ENCODE data around the gene NEDD4L. TPM values are rescaled to one million over a fixed set of nuclear protein-coding genes. Genes with fewer than 3 reads are reported as not detected.
A peak's percentile ranks its signal among the peaks of the same experiment; 100 is the strongest.

The NEDD4L gene
- total and polyA plus RNA-seq, 8 donors = 45.0 to 113 (median 66.4) TPM

DNA sequence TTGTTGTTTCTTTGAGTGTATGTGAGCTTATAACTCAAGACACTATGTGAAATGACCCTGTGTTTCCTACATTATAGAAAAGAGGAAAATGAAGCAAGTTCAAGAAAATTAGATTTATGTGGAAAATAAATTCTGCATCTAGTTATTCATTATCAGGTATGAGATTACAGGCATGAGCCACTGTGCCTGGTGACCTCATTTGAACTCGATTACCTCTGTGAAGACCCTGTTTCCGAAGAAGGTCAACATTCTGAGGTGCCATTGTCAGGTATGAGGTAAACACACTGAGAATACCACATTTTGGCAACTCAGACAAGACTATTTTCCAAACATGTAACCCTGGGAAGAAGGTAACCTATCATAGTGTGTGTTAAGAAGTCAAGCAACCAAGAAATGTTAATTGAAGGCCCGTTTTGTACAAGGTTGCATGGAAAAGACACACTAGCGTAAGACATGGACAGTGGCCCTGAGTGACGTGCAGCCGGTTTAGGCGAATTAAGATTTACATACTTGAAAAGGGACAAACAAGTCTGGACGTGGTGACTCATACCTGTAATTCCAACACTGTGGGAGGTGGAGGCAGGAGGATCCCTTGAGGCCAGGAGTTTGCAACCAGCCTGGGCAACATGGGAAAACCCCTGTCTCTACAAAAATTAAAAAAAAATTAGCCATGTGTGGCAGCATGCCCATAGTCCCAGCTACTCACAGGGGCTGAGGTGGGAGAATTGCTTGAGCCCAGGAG is 186.6 kb downstream of the NEDD4L start:
- peak; percentile 51 to 72 (median 56) for ATAC-seq

DNA sequence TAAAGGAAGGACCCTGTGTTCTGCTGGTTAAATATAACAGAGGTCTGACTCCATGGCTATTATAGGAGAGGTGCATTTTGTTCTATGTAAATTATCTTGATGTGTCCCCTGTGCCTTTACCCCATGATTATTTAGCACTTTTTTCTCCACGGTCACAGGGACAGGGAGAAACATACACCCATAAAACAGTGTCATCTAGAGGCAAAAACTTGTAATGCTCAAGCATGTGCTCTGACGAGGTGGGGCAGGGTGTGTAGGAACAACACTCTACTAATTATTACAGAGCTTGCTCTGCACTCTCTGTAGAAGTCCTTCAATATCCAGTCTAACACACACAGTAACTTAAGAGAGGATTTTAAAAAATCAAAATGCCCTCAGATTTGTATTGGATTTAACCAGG is 187.9 kb downstream of the NEDD4L start:
- FAIRE-seq (no peak), ATAC-seq (peak; percentile 62 to 84 (median 82)), DNase-seq (peak in 1 of 6 donors; percentile 18)
- 16% methylated on average over 2 of the region's 2 CpGs for WGBS, 2 donors
- H3K4me3 ChIP-seq = no peak overlapping the region
- peaks cover 45 to 66% (median 51%) of the 10 kb centered on the region in 3 donors for H3K4me1 ChIP-seq
- no peaks in the 10 kb centered on the region for H3K27me3 ChIP-seq
- intact Hi-C loops (cut with DNase I) = no loop called here
- peaks cover 0 to 4% (median 0%) of the 10 kb centered on the region in 3 donors for H3K36me3 ChIP-seq
- no peaks in the 10 kb centered on the region for H3K9me3 ChIP-seq
- H3K27ac ChIP-seq = peak overlapping the region; percentile 7 to 75 (median 47)
- TF ChIP-seq, protein P1, sequence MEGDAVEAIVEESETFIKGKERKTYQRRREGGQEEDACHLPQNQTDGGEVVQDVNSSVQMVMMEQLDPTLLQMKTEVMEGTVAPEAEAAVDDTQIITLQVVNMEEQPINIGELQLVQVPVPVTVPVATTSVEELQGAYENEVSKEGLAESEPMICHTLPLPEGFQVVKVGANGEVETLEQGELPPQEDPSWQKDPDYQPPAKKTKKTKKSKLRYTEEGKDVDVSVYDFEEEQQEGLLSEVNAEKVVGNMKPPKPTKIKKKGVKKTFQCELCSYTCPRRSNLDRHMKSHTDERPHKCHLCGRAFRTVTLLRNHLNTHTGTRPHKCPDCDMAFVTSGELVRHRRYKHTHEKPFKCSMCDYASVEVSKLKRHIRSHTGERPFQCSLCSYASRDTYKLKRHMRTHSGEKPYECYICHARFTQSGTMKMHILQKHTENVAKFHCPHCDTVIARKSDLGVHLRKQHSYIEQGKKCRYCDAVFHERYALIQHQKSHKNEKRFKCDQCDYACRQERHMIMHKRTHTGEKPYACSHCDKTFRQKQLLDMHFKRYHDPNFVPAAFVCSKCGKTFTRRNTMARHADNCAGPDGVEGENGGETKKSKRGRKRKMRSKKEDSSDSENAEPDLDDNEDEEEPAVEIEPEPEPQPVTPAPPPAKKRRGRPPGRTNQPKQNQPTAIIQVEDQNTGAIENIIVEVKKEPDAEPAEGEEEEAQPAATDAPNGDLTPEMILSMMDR (IDR thresholded peaks at IDR 0.05) = peak in 3 of 4 donors; percentile 7 to 24 (median 22)

More for the DNA sequence above, 186.6 kb downstream of the NEDD4L start:
- 16 to 21% methylated on average over 8 of the region's 8 CpGs for WGBS, 2 donors
- Histone ChIP-seq H3K4me1 (peaks cover 51 to 73% (median 64%) of the 10 kb centered on the region in 3 donors), H3K27me3 (no peaks in the 10 kb centered on the region), H3K27ac (peak overlapping the region in 2 of 4 donors; percentile 72 to 75), H3K36me3 (peaks cover 0 to 4% (median 0%) of the 10 kb centered on the region in 3 donors), H3K9me3 (no peaks in the 10 kb centered on the region), H3K4me3 (no peak overlapping the region)
- no peak for FAIRE-seq
- intact Hi-C loops (cut with DNase I) = no loop called here
- TF ChIP-seq, protein P1 (IDR thresholded peaks at IDR 0.05) = no peak
- DNase-seq = peak in 3 of 6 donors; percentile 48 to 61 (median 49)

DNA sequence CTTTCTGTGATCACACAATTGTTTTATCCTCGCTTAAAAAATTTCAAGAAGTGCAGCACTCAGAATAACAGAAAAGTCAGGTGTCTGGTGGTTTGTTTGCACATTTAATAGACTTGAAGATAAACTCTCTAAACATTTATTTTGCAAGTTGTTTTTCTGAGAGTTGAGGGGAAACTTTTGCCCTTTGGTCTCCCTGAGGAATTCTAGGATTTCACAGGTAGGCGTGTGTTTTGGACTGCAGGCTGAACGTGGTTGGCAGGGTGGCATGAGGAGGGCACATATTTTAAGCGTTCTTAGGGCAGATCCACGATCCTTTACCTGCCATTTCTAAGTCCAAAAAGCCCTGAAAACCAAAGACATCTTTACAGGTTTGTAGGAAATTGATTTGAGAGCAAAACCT is 188.6 kb downstream of the NEDD4L start:
- Histone ChIP-seq H3K27me3 (no peaks in the 10 kb centered on the region), H3K4me3 (no peak overlapping the region), H3K36me3 (peaks cover 0 to 4% (median 0%) of the 10 kb centered on the region in 3 donors), H3K9me3 (no peaks in the 10 kb centered on the region), H3K4me1 (peaks cover 43 to 65% (median 46%) of the 10 kb centered on the region in 3 donors), H3K27ac (peak overlapping the region; percentile 7 to 75 (median 47))
- WGBS, 2 donors = 21 to 22% methylated on average over 5 of the region's 5 CpGs
- DNase-seq (peak in 1 of 6 donors; percentile 5), FAIRE-seq (no peak), ATAC-seq (peak in 3 of 4 donors; percentile 17 to 55 (median 29))
- TF ChIP-seq, protein P1 (IDR thresholded peaks at IDR 0.05) = no peak
- intact Hi-C loops (cut with DNase I) = no loop called here

DNA sequence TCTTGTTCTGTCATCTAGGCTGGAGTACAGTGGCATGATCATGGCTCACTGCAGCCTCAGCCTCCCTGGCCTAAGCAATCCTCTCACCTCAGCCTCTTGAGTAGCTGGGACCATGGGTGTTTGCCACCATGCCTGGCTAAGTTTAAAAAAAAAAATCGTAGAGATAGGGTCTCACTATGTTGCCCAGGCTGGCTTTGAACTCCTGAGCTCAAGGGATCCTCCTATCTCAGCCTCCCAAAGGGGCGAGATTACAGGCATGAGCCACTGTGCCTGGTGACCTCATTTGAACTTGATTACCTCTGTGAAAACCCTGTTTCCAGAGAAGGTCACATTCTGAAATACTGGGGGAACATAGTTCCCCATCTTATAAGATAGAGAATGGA is 190.3 kb downstream of the NEDD4L start:
- Histone ChIP-seq H3K36me3 (peaks cover 0 to 4% (median 0%) of the 10 kb centered on the region in 3 donors), H3K4me3 (no peak overlapping the region), H3K27ac (peak overlapping the region in 2 of 4 donors; percentile 21 to 57), H3K4me1 (peaks cover 39 to 49% (median 43%) of the 10 kb centered on the region in 3 donors), H3K27me3 (no peaks in the 10 kb centered on the region), H3K9me3 (no peaks in the 10 kb centered on the region)
- no peak for ATAC-seq
- DNase-seq = peak in 1 of 6 donors; percentile 5
- no peak for FAIRE-seq
- intact Hi-C loops (cut with DNase I) = no loop called here
- TF ChIP-seq, protein P1 (IDR thresholded peaks at IDR 0.05) = no peak
- 59 to 70% methylated on average over 2 of the region's 2 CpGs for WGBS, 2 donors

Measured in pancreas (tissue), 10 donors.